GM12878 (cell line): ENCODE data around the gene ADCY5. TPM values are rescaled to one million over a fixed set of nuclear protein-coding genes. Genes with fewer than 3 reads are reported as not detected.

Source experiments
- ATAC-seq: fragments of 200-7000 bp; cut with Tn5 transposase; 3 replicates; pipeline ENCODE4 v1.9.1; 2020; ENCODE audit warnings: mild to moderate bottlenecking, moderate library complexity
- BruUV-seq: library from RNA; stranded (reverse); fragments of 400-500 nt; replicated peaks from 2 replicates; lab custom pipeline; 2021; lab: Mats Ljungman, UMichigan
- CTCF ChIA-PET: fragments of 300-600 bp; sonication (Branson Sonifier 250); formaldehyde crosslinking; extraction: SDS; loops from one replicate; lab custom pipeline; 2021; ENCODE audit warnings: inconsistent platforms; lab: Yijun Ruan, JAX
- POLR2A ChIA-PET: fragments of 350-600 bp; formaldehyde crosslinking; extraction: SDS; loops from one replicate; lab custom pipeline; 2021; ENCODE audit warnings: inconsistent platforms; lab: Charles Lee
- RAD21 ChIA-PET: fragments of 300-600 bp; sonication (Branson Sonifier 250); formaldehyde crosslinking; loops from one replicate; lab custom pipeline; 2023; ENCODE audit warnings: antibody characterized with exemption; ENCODE audit not compliant: unreplicated experiment; lab: Charles Lee
- SMC1A ChIA-PET: fragments of 300-600 bp; sonication (Branson Sonifier 250); formaldehyde crosslinking; loops from one replicate; lab custom pipeline; 2023; ENCODE audit not compliant: unreplicated experiment, uncharacterized antibody; lab: Charles Lee
- DNase-seq: peaks from one replicate; pipeline ENCODE4 v3.0.0-alpha.2; 2011; ENCODE audit warnings: low read depth, low spot score
- FAIRE-seq: peaks from 3 replicates; lab custom pipeline; 2011; peaks lifted over from hg19 to GRCh38; lab: Jason Lieb, UNC
- H2AFZ ChIP-seq: 2 replicates; pipeline ENCODE4 v1.6.0; 2011; ENCODE audit warnings: low read depth, low read length, control low read depth; ENCODE audit not compliant: control insufficient read depth
- H3K27ac ChIP-seq: 2 replicates; pipeline ENCODE4 v1.5.1; 2011; ENCODE audit warnings: control low read depth; ENCODE audit not compliant: control insufficient read depth, insufficient read depth
- H3K27me3 ChIP-seq, 2 experiments: replicated peaks in 1 of 2; 2 replicates each; pipeline versions ENCODE4 v1.6.0 to v1.6.1; 2011; ENCODE audit warnings: low read length in 1 of 2; ENCODE audit not compliant: control insufficient read depth in 2 of 2, insufficient read depth in 2 of 2
- H3K36me3 ChIP-seq, 2 experiments: 2 replicates each; pipeline ENCODE4 v1.5.1; 2011; ENCODE audit warnings: low read length in 1 of 2; ENCODE audit not compliant: control insufficient read depth in 2 of 2, insufficient read depth in 2 of 2
- H3K4me1 ChIP-seq: 2 replicates; pipeline ENCODE4 v1.6.1; 2011; ENCODE audit warnings: mild to moderate bottlenecking, low read length, moderate library complexity, mixed read lengths; ENCODE audit not compliant: control insufficient read depth, insufficient read depth
- H3K4me2 ChIP-seq: 2 replicates; pipeline ENCODE4 v1.6.0; 2011; ENCODE audit warnings: control low read depth; ENCODE audit not compliant: control insufficient read depth, insufficient read depth
- H3K4me3 ChIP-seq: fragments of 200-600 bp; sonication (generic); 2 replicates; pipeline ENCODE4 v1.5.1; 2016
- H3K79me2 ChIP-seq: 2 replicates; pipeline ENCODE4 v1.6.0; 2011; ENCODE audit warnings: low read length; ENCODE audit not compliant: control insufficient read depth, insufficient read depth
- H3K9ac ChIP-seq: 2 replicates; pipeline ENCODE4 v1.8.0; 2011; ENCODE audit warnings: low read length, control low read depth, mixed read lengths; ENCODE audit not compliant: control insufficient read depth, insufficient read depth
- H3K9me3 ChIP-seq: replicated peaks from 3 replicates; pipeline ENCODE4 v1.5.1; 2011; ENCODE audit warnings: mild to moderate bottlenecking, low read length; ENCODE audit not compliant: control insufficient read depth, insufficient read depth
- H4K20me1 ChIP-seq: 2 replicates; pipeline ENCODE4 v1.6.0; 2011; ENCODE audit not compliant: control insufficient read depth, insufficient read depth
- BHLHE40 ChIP-seq, 2 experiments: fragments of 450-650 bp in 1 of 2; IDR thresholded peaks; 2 replicates each; pipeline ENCODE4 v1.6.1; 2011 to 2017; ENCODE audit warnings: low read depth in 2 of 2, borderline replicate concordance in 1 of 2, improper control_type of control experiment in 1 of 2, low read length in 1 of 2, mild to moderate bottlenecking in 1 of 2
- MYB ChIP-seq: fragments of 150-350 bp; IDR thresholded peaks from 2 replicates; pipeline ENCODE4 v1.6.1; 2014; ENCODE audit warnings: mild to moderate bottlenecking, low read depth, low read length, borderline replicate concordance
- NBN ChIP-seq: fragments of 450-650 bp; IDR thresholded peaks from 2 replicates; pipeline ENCODE4 v1.6.1; 2016
- WGBS: methylation state at CpG from one replicate; pipeline ENCODE4 v1.1.6; 2016; ENCODE audit warnings: low lambda C conversion rate; ENCODE audit not compliant: insufficient replicate concordance, insufficient coverage; ENCODE audit errors: missing lambda C conversion rate; 5-methylcytosine and 5-hydroxymethylcytosine counted together
- in situ Hi-C: fragments of 300-500 bp; cut with MboI; formaldehyde crosslinking; loops from 9 replicates; pipeline ENCODE4 v1.14.3; 2018; ENCODE audit warnings: mixed read lengths
- intact Hi-C: fragments of 100-400 bp; cut with micrococcal nuclease; formaldehyde crosslinking; loops from one replicate; pipeline ENCODE4 v1.14.2; 2022; ENCODE audit not compliant: unreplicated experiment
- polyA plus RNA-seq, 11 experiments: library from polyadenylated mRNA; depleted of rRNA in 4 of 11; unstranded in 6 of 11; stranded (reverse) in 5 of 11; fragments of >200 nt; fragmentation: Nextera tagmentation in 4 of 11; fragmentation: Illumina TruSeq in 1 of 11; extraction: Ambion mirVana in 4 of 11; extraction: Trizol in 1 of 11; gene quantifications; 1 replicate in 1 of 11; 2 replicates in 10 of 11; pipeline versions ENCODE4 v1.2.1 to v1.2.3, GENCODE V29; 2011 to 2016; ENCODE audit warnings: inconsistent platforms in 2 of 11, missing spikeins in 2 of 11, low read depth in 1 of 11
- total RNA-seq, 4 experiments: library from RNA; depleted of rRNA in 3 of 4; stranded (reverse); fragments of >200 nt in 3 of 4; fragmentation: Illumina TruSeq in 1 of 4; extraction: Trizol in 1 of 4; gene quantifications; 2 replicates each; pipeline versions ENCODE4 v1.2.1 to v1.2.3, GENCODE V29; 2013 to 2021
- TF ChIP-seq, protein P1 (sequence below): fragments of 450-650 bp; IDR thresholded peaks from 2 replicates; pipeline ENCODE4 v1.6.1; 2017; ENCODE audit warnings: antibody characterized with exemption, mild to moderate bottlenecking, moderate library complexity

Gene ADCY5
- total and polyA plus RNA-seq, 10 of the 15 experiments (the other 5 are each of a cell fraction or from before 2014, with no cell fraction given) = under 0.01 to 0.24 (median 0.02) TPM; not detected in 4

DNA sequence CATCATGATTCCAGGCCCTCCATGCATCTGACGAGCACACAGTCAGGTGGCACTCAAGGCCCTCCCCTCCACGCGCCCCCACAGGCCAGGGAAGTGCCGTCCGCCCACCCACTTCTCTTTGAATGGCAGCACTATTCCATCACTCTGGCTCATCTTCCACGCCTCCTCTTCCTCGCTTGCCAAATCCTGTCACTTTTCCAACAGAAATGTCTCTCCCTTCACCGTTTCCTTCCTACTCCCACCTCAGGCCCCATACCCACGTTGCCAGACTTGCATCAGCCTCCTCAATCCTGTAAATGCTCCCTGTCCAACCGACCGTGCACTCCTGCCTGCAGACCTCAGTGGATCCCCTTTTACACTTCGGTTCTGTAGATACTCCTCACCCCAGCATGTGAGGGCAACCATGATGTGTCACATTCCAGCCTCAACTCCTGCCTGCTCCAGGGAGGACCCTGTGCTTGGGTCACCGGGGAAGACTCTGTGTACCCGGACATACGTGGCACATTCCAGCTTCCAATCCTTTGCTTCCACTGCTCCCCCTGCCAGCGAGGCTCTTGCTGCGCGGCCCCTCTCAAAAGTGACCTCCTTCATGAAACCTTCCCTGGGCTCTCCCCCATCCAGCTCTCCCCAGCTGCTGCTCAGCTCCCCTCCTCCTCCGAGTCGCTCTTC lies 29.6 kb downstream of the ADCY5 start:
- peaks cover 0 to 4% of the 10 kb centered on the region in 2 experiments; a peak in 2 of 4 replicates for H3K27me3 ChIP-seq
- 39% methylated on average over 20 of the region's 20 CpGs for WGBS
- FAIRE-seq = no peak
- no peak overlapping the region for H2AFZ ChIP-seq
- no peaks in the 10 kb centered on the region for H3K9me3 ChIP-seq
- in situ Hi-C loops (no loop called here), intact Hi-C loops (no loop called here)
- no peaks in the 10 kb centered on the region for H3K79me2 ChIP-seq
- no TSS peak for BruUV-seq
- no peaks in the 10 kb centered on the region for H4K20me1 ChIP-seq
- H3K36me3 ChIP-seq = no peaks in the 10 kb centered on the region
- ChIA-PET RAD21 (no interaction called here), POLR2A (no interaction called here), SMC1A (no interaction called here), CTCF (no interaction called here)
- H3K4me2 ChIP-seq = no peak overlapping the region
- no peak for DNase-seq
- TF ChIP-seq, protein P1, sequence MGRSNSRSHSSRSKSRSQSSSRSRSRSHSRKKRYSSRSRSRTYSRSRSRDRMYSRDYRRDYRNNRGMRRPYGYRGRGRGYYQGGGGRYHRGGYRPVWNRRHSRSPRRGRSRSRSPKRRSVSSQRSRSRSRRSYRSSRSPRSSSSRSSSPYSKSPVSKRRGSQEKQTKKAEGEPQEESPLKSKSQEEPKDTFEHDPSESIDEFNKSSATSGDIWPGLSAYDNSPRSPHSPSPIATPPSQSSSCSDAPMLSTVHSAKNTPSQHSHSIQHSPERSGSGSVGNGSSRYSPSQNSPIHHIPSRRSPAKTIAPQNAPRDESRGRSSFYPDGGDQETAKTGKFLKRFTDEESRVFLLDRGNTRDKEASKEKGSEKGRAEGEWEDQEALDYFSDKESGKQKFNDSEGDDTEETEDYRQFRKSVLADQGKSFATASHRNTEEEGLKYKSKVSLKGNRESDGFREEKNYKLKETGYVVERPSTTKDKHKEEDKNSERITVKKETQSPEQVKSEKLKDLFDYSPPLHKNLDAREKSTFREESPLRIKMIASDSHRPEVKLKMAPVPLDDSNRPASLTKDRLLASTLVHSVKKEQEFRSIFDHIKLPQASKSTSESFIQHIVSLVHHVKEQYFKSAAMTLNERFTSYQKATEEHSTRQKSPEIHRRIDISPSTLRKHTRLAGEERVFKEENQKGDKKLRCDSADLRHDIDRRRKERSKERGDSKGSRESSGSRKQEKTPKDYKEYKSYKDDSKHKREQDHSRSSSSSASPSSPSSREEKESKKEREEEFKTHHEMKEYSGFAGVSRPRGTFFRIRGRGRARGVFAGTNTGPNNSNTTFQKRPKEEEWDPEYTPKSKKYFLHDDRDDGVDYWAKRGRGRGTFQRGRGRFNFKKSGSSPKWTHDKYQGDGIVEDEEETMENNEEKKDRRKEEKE = no peak
- TF ChIP-seq MYB = no peak
- no peak for TF ChIP-seq BHLHE40 (IDR thresholded peaks at IDR 0.05; ENCODE audit: borderline replicate concordance in 1 of 2, low read depth in 2 of 2, low read length in 1 of 2)
- no peak for TF ChIP-seq NBN
- H3K4me3 ChIP-seq = no peak overlapping the region
- no peak for ATAC-seq
- H3K27ac ChIP-seq = no peak overlapping the region
- no peaks in the 10 kb centered on the region for H3K4me1 ChIP-seq
- H3K9ac ChIP-seq = no peak overlapping the region
